ENCODE data around the gene ARID4A.

DNA sequence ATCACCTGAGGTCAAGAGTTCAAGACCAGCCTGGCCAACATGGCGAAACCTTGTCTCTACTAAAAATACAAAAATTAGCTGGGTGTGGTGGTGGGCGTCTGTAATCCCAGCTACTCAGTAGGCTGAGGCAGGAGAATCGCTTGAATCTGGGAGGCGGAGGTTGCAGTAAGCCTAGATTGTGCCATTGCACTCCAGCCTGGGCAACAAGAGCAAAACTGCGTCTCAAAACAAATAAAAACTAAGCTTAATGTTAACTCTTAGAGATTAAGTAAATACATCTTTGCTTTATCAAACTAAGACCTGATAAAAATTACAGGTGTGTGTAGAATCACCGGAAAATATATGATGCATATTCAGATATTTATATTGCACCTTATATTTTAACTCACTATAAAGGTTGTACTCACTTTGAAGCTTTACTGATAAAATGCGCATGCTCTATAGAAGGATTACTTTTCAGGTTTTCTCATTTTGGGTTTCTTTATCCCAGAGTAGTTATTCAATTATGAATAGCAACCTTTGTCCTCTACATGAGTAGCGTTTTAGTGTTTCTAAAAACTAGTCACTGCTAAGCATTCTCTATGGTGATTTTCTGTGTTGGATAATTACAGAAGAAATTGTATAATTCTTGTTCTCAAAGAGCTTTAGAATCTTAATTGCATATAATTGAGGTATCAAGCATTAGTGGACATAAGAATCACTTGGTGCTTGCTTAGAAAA lies 9.4 kb downstream of the ARID4A start:
- no peak for TF ChIP-seq EZH2 (conservative IDR thresholded peaks at IDR 0.05; ENCODE audit: low read depth, low read length)
- no peak for TF ChIP-seq POLR2AphosphoS5 (IDR thresholded peaks at IDR 0.05; ENCODE audit: low read depth, low read length)
- TF ChIP-seq GABPB1 (CRISPR knock-in tag; IDR thresholded peaks at IDR 0.05), result no peak
- TF ChIP-seq SOX5 (CRISPR knock-in tag; IDR thresholded peaks at IDR 0.05; ENCODE audit: borderline replicate concordance), result no peak
- TF ChIP-seq, protein P1, sequence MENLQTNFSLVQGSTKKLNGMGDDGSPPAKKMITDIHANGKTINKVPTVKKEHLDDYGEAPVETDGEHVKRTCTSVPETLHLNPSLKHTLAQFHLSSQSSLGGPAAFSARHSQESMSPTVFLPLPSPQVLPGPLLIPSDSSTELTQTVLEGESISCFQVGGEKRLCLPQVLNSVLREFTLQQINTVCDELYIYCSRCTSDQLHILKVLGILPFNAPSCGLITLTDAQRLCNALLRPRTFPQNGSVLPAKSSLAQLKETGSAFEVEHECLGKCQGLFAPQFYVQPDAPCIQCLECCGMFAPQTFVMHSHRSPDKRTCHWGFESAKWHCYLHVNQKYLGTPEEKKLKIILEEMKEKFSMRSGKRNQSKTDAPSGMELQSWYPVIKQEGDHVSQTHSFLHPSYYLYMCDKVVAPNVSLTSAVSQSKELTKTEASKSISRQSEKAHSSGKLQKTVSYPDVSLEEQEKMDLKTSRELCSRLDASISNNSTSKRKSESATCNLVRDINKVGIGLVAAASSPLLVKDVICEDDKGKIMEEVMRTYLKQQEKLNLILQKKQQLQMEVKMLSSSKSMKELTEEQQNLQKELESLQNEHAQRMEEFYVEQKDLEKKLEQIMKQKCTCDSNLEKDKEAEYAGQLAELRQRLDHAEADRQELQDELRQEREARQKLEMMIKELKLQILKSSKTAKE (CRISPR knock-in tag; IDR thresholded peaks at IDR 0.05; ENCODE audit: borderline replicate concordance), result no peak
- TF ChIP-seq, protein P2, sequence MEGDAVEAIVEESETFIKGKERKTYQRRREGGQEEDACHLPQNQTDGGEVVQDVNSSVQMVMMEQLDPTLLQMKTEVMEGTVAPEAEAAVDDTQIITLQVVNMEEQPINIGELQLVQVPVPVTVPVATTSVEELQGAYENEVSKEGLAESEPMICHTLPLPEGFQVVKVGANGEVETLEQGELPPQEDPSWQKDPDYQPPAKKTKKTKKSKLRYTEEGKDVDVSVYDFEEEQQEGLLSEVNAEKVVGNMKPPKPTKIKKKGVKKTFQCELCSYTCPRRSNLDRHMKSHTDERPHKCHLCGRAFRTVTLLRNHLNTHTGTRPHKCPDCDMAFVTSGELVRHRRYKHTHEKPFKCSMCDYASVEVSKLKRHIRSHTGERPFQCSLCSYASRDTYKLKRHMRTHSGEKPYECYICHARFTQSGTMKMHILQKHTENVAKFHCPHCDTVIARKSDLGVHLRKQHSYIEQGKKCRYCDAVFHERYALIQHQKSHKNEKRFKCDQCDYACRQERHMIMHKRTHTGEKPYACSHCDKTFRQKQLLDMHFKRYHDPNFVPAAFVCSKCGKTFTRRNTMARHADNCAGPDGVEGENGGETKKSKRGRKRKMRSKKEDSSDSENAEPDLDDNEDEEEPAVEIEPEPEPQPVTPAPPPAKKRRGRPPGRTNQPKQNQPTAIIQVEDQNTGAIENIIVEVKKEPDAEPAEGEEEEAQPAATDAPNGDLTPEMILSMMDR (CRISPR knock-in tag; IDR thresholded peaks at IDR 0.05), result no peak
- TF ChIP-seq NFYB (CRISPR knock-in tag; IDR thresholded peaks at IDR 0.05), result no peak
- TF ChIP-seq MIXL1 (CRISPR knock-in tag; IDR thresholded peaks at IDR 0.05), result no peak
- no peak for TF ChIP-seq ZFX (CRISPR knock-in tag; IDR thresholded peaks at IDR 0.05; ENCODE audit: low read depth)
- TF ChIP-seq ESRRA (CRISPR knock-in tag; IDR thresholded peaks at IDR 0.05; ENCODE audit: low read depth), result no peak
- no peak for TF ChIP-seq EED (CRISPR knock-in tag; IDR thresholded peaks at IDR 0.05)

Data from HepG2 (cell line).